Fibroblast of skin of scalp (primary cell): ENCODE data around the gene ICOSLG. TPM values are rescaled to one million over a fixed set of nuclear protein-coding genes. Genes with fewer than 3 reads are reported as not detected.
A peak's percentile ranks its signal among the peaks of the same experiment; 100 is the strongest.
"Not testable (repeated sequence)": the region's sequence is repeated elsewhere in the genome, so short reads cannot be mapped to it uniquely, and the experiment has no call there.

Source experiments
- DNase-seq: peaks from one replicate; pipeline ENCODE4 v3.0.0-alpha.2; 2013
- polyA plus RNA-seq, 2 experiments: library from polyadenylated mRNA; unstranded; fragments of 120-200 nt; gene quantifications; one replicate each; pipeline ENCODE4 v1.2.1, GENCODE V29; 2013; ENCODE audit not compliant: insufficient read length in 2 of 2

The ICOSLG gene
- 0.12 TPM for polyA plus RNA-seq (2013, experiment 1 of 2; ENCODE audit: insufficient read length)
- polyA plus RNA-seq (2013, experiment 2 of 2; ENCODE audit: insufficient read length) = 0.36 TPM

- not testable (repeated sequence) for DNase-seq
Observed at GRCh38 chr21:44240842-44241241, at the start of gene ICOSLG. Gene ICOSLG (minus strand): TSS chr21:44240943. CDS start chr21:44240817, 126 bp downstream.

- DNase-seq = no peak
Observed at GRCh38 chr21:44289381-44290010, 48.8 kb upstream of the ICOSLG start.

- DNase-seq = no peak
Observed at GRCh38 chr21:44288251-44289110, 47.7 kb upstream of the ICOSLG start.

GRCh38 chr21:44286716-44287632 is 46.2 kb upstream of the ICOSLG start:
- no peak for DNase-seq

GRCh38 chr21:44286086-44286715 is 45.5 kb upstream of the ICOSLG start:
- no peak for DNase-seq

- peak; percentile 58 for DNase-seq
Observed at GRCh38 chr21:44285138-44285992, 44.6 kb upstream of the ICOSLG start, which contains the start of gene AIRE. Gene AIRE (plus strand): TSS chr21:44285876. CDS start chr21:44286007, 131 bp downstream.

GRCh38 chr21:44283948-44284347 is 43.2 kb upstream of the ICOSLG start:
- no peak for DNase-seq

GRCh38 chr21:44283211-44283785 is 42.6 kb upstream of the ICOSLG start:
- not testable (repeated sequence) for DNase-seq

GRCh38 chr21:44282370-44282769 is 41.6 kb upstream of the ICOSLG start:
- no peak for DNase-seq

GRCh38 chr21:44281801-44282200 is 41.1 kb upstream of the ICOSLG start:
- no peak for DNase-seq

GRCh38 chr21:44279354-44280260 is 38.9 kb upstream of the ICOSLG start:
- no peak for DNase-seq

GRCh38 chr21:44275041-44275440 is 34.3 kb upstream of the ICOSLG start:
- no peak for DNase-seq

- DNase-seq = no peak
Observed at GRCh38 chr21:44273046-44273445, 32.3 kb upstream of the ICOSLG start.

GRCh38 chr21:44272284-44272858 is 31.6 kb upstream of the ICOSLG start:
- DNase-seq = no peak

GRCh38 chr21:44271558-44272283 is 31.0 kb upstream of the ICOSLG start:
- no peak for DNase-seq

- DNase-seq = no peak
Observed at GRCh38 chr21:44269090-44269489, 28.3 kb upstream of the ICOSLG start.

- DNase-seq = no peak
Observed at GRCh38 chr21:44267655-44268142, 27.0 kb upstream of the ICOSLG start.

GRCh38 chr21:44265734-44266270 is 25.1 kb upstream of the ICOSLG start:
- no peak for DNase-seq
